ENCODE data around the gene PDE8A. TPM values are rescaled to one million over a fixed set of nuclear protein-coding genes. Genes with fewer than 3 reads are reported as not detected.

PDE8A gene
- total and polyA plus RNA-seq, 2 donors (not counting 3 experiments of a cell fraction or from before 2014, with no cell fraction given) = 21.3 to 45.7 TPM

DNA sequence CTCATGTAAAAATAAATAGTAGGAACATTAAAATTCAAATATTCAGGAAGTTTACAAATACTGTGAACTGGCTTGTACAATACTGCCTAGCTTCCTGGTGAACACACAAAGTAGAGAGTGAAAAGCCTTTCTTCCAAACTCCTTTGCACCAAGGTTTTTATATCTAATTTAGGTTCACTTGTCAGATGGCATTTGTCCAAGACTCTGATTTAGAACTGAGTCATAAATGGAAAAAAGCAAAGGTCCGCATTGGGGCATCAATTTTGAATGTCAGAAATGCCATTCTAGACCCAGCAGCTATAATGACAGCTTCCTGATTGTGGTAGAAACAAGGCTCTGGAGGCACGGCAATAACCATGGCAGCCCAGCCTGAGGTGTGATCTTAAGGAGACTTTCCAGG, 160.7 kb downstream of the PDE8A start:
- intact Hi-C loops (cut with micrococcal nuclease) = no loop called here
- peak overlapping the region; percentile 47 for H3K4me2 ChIP-seq (ENCODE audit: insufficient read depth, low read length)
- no peaks in the 10 kb centered on the region for H3K9me3 ChIP-seq (replicated peaks; ENCODE audit: control insufficient read depth, insufficient read depth, low read length)
- H3K27me3 ChIP-seq (ENCODE audit: control insufficient read depth in 2 of 2, insufficient read depth in 2 of 2, low read length in 2 of 2) = no peaks in the 10 kb centered on the region
- H3K9me1 ChIP-seq (replicated peaks; ENCODE audit: control insufficient read depth, extremely low read depth, insufficient read depth, low read length) = no peaks in the 10 kb centered on the region
- no peak overlapping the region for H2AFZ ChIP-seq (ENCODE audit: low read depth, low read length)
- peak overlapping the region; percentile 46 for H3K27ac ChIP-seq (ENCODE audit: insufficient read depth, low read depth, low read length)
- H3K4me3 ChIP-seq (replicated peaks in 1 of 3; ENCODE audit: insufficient read depth in 1 of 3, low read depth in 1 of 3, low read length in 3 of 3) = no peak overlapping the region
- peaks cover 13% of the 10 kb centered on the region for H3K4me1 ChIP-seq (ENCODE audit: control insufficient read depth, extremely low read depth, insufficient read depth, low read length)
- H3K9ac ChIP-seq (replicated peaks; ENCODE audit: extremely low read depth, insufficient read depth, low read length) = no peak overlapping the region
- peaks cover 0 to 3% of the 10 kb centered on the region in 2 experiments for H3K36me3 ChIP-seq (ENCODE audit: control insufficient read depth in 2 of 2, extremely low read depth in 1 of 2, insufficient read depth in 2 of 2, low read length in 2 of 2)
- FAIRE-seq (peak; percentile 91), DNase-seq (ENCODE audit: low read depth, low spot score) (peak; percentile 91)
- POLR2A ChIA-PET = no interaction called here
- BruUV-seq (replicated peaks) = no TSS peak
- H4K20me1 ChIP-seq (replicated peaks; ENCODE audit: control insufficient read depth, extremely low read depth, insufficient read depth, low read length) = no peaks in the 10 kb centered on the region
- dilution Hi-C loops (cut with MboI; ENCODE audit: extremely low pct_ligation_motif_present, low sequenced_read_pairs) = no loop called here
- H3K79me2 ChIP-seq (ENCODE audit: control insufficient read depth, insufficient read depth, low read length) = no peaks in the 10 kb centered on the region
- TF ChIP-seq POLR2AphosphoS5 (IDR thresholded peaks at IDR 0.05; ENCODE audit: insufficient read depth, low read depth, low read length) (peak; percentile 43), JUN (IDR thresholded peaks at IDR 0.05; ENCODE audit: borderline replicate concordance, insufficient read depth, insufficient read length, low read depth) (no peak), FOS (IDR thresholded peaks at IDR 0.05; ENCODE audit: borderline replicate concordance, insufficient read depth, low read length) (peak; percentile 79)
- CTCF ChIA-PET = interaction anchor here (1.0 to 3.2 kb wide), 4 partner anchors 10 to 187 kb away, joined by 3 to 32 read pairs (median 3); no protein-coding TSS in a partner anchor

DNA sequence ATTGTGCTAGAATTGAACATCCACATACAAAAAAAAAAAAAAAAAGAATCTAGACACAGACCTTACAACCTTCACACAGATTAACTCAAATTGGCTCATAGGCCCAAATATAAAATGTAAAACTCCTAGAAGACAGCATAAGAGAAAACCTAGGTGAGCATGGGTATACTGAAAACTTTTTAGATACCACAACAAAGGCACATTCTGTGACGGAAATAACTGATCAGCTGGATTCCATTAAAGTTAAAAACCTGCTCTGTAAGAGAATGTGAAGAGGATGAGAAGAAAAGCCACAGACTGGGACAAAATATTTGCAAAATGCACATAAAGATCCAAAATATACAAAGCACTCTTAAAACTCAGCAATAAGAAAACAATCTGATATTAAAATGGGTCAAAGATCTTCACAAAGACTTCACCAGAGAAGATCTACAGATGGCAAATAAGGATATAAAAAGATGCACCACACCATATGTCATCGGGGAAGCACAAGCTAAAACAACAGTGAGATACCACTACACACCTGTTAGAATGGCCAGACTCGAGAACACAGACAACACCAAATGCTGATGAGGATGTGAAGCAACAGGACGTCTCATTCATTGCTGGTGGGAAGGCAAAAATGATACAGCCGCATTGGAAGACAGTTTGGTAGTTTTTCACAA, 167.9 kb downstream of the PDE8A start:
- Histone ChIP-seq H3K4me2 (ENCODE audit: insufficient read depth, low read length) (no peak overlapping the region), H3K9me3 (replicated peaks; ENCODE audit: control insufficient read depth, insufficient read depth, low read length) (no peaks in the 10 kb centered on the region), H3K36me3 (ENCODE audit: control insufficient read depth in 2 of 2, extremely low read depth in 1 of 2, insufficient read depth in 2 of 2, low read length in 2 of 2) (no peaks in the 10 kb centered on the region), H3K4me1 (ENCODE audit: control insufficient read depth, extremely low read depth, insufficient read depth, low read length) (no peaks in the 10 kb centered on the region), H3K9me1 (replicated peaks; ENCODE audit: control insufficient read depth, extremely low read depth, insufficient read depth, low read length) (no peaks in the 10 kb centered on the region), H4K20me1 (replicated peaks; ENCODE audit: control insufficient read depth, extremely low read depth, insufficient read depth, low read length) (no peaks in the 10 kb centered on the region), H3K27me3 (ENCODE audit: control insufficient read depth in 2 of 2, insufficient read depth in 2 of 2, low read length in 2 of 2) (peaks cover 0 to 2% of the 10 kb centered on the region in 2 experiments), H3K9ac (replicated peaks; ENCODE audit: extremely low read depth, insufficient read depth, low read length) (no peak overlapping the region), H3K79me2 (ENCODE audit: control insufficient read depth, insufficient read depth, low read length) (no peaks in the 10 kb centered on the region), H3K27ac (ENCODE audit: insufficient read depth, low read depth, low read length) (no peak overlapping the region), H3K4me3 (replicated peaks in 1 of 3; ENCODE audit: insufficient read depth in 1 of 3, low read depth in 1 of 3, low read length in 3 of 3) (no peak overlapping the region), H2AFZ (ENCODE audit: low read depth, low read length) (no peak overlapping the region)
- DNase-seq (ENCODE audit: low read depth, low spot score) (no peak), FAIRE-seq (no peak)
- CTCF ChIA-PET = interaction anchor here (1.0 to 1.6 kb wide), 4 partner anchors 19 to 106 kb away, joined by 3 to 5 read pairs (median 4); no protein-coding TSS in a partner anchor
- TF ChIP-seq, protein P1, sequence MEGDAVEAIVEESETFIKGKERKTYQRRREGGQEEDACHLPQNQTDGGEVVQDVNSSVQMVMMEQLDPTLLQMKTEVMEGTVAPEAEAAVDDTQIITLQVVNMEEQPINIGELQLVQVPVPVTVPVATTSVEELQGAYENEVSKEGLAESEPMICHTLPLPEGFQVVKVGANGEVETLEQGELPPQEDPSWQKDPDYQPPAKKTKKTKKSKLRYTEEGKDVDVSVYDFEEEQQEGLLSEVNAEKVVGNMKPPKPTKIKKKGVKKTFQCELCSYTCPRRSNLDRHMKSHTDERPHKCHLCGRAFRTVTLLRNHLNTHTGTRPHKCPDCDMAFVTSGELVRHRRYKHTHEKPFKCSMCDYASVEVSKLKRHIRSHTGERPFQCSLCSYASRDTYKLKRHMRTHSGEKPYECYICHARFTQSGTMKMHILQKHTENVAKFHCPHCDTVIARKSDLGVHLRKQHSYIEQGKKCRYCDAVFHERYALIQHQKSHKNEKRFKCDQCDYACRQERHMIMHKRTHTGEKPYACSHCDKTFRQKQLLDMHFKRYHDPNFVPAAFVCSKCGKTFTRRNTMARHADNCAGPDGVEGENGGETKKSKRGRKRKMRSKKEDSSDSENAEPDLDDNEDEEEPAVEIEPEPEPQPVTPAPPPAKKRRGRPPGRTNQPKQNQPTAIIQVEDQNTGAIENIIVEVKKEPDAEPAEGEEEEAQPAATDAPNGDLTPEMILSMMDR (IDR thresholded peaks at IDR 0.05; ENCODE audit: extremely low read depth in 1 of 2, insufficient read depth in 1 of 2, low read depth in 1 of 2, low read length in 2 of 2) = no peak
- TF ChIP-seq, protein P2, sequence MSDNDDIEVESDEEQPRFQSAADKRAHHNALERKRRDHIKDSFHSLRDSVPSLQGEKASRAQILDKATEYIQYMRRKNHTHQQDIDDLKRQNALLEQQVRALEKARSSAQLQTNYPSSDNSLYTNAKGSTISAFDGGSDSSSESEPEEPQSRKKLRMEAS (IDR thresholded peaks at IDR 0.05; ENCODE audit: insufficient read depth, insufficient read length) = no peak
- no peak for TF ChIP-seq JUN (IDR thresholded peaks at IDR 0.05; ENCODE audit: borderline replicate concordance, insufficient read depth, insufficient read length, low read depth)
- TF ChIP-seq MYC (IDR thresholded peaks at IDR 0.05; ENCODE audit: low read depth, low read length) = no peak
- no peak for TF ChIP-seq FOS (IDR thresholded peaks at IDR 0.05; ENCODE audit: borderline replicate concordance, insufficient read depth, low read length)
- no peak for TF ChIP-seq EZH2 (IDR thresholded peaks at IDR 0.05; ENCODE audit: borderline replicate concordance, low read depth, low read length, severe bottlenecking)
- TF ChIP-seq POLR2AphosphoS5 (IDR thresholded peaks at IDR 0.05; ENCODE audit: insufficient read depth, low read depth, low read length) = no peak
- TF ChIP-seq GATA2 (IDR thresholded peaks at IDR 0.05; ENCODE audit: insufficient read depth, insufficient read length, low read depth, low read length) = no peak
- TF ChIP-seq POLR2A (IDR thresholded peaks at IDR 0.05; ENCODE audit: low read depth, low read length) = no peak
- POLR2A ChIA-PET = interaction anchor here (0.7 kb wide), 1 partner anchor 364 kb away, joined by 4 read pairs; no protein-coding TSS in a partner anchor
- no TSS peak for BruUV-seq (replicated peaks)
- dilution Hi-C loops (cut with MboI; ENCODE audit: extremely low pct_ligation_motif_present, low sequenced_read_pairs) (no loop called here), intact Hi-C loops (cut with micrococcal nuclease) (no loop called here)
